ENCODE measurements around the gene SLC29A2.
"Not testable (repeated sequence)": the region's sequence is repeated elsewhere in the genome, so short reads cannot be mapped to it uniquely, and the experiment has no call there.

DNA sequence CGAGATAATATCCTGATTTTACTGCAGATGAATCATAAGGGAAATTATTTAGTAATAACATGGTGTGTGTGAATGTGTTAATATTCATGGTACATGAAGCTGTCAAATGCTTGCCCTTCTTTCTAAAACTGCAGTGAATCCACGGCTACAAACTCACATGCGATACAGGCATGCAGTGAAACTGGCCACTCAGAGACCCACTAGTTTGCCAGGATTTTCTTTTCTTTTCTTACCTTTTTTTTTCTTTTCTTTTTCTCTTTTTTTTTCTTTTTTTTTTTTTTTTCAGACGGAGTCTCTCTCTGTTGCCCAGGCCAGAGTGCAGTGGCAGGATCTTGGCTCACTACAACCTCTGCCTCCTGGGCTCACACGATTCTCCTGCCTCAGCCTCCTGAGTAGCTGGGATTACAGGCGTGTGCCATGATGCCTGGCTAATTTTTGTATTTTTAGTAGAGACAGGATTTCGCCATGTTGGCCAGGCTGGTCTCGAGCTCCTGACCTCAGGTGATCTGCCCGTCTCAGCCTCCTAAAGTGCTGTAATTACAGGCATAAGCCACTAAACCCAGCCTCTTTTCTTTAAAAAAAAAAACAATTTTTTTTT, 2.2 kb upstream of the SLC29A2 start:
- not testable (repeated sequence) for TF ChIP-seq CTCF (IDR thresholded peaks at IDR 0.05; ENCODE audit: control extremely low read depth in 1 of 3, insufficient read depth in 1 of 3, low read depth in 1 of 3, low read length in 3 of 3); SIRT6 (IDR thresholded peaks at IDR 0.05; ENCODE audit: low read length); POLR2AphosphoS5 (IDR thresholded peaks at IDR 0.05; ENCODE audit: low read depth, low read length); BACH1 (IDR thresholded peaks at IDR 0.05; ENCODE audit: low read length); SP1 (IDR thresholded peaks at IDR 0.05; ENCODE audit: low read depth, low read length); CREB1 (IDR thresholded peaks at IDR 0.05); EZH2 (IDR thresholded peaks at IDR 0.05; ENCODE audit: low read depth, low read length, severe bottlenecking); BRCA1 (IDR thresholded peaks at IDR 0.05; ENCODE audit: low read depth, low read length)
